H9 (cell line): ENCODE measurements around the gene CRYGN. TPM values are rescaled to one million over a fixed set of nuclear protein-coding genes. Genes with fewer than 3 reads are reported as not detected.
A peak's percentile ranks its signal among the peaks of the same experiment; 100 is the strongest.

Experiments
- DNase-seq: peaks from one replicate; pipeline ENCODE4 v3.0.0-alpha.2; 2017
- H2AFZ ChIP-seq: one replicate; pipeline ENCODE4 v1.6.1; 2013; ENCODE audit warnings: mild to moderate bottlenecking, low read length, control low read depth, moderate library complexity
- H2AK5ac ChIP-seq: 2 replicates; pipeline ENCODE4 v1.6.1; 2013; ENCODE audit warnings: low read length, control low read depth, mixed read lengths; ENCODE audit not compliant: insufficient read length
- H2BK120ac ChIP-seq: one replicate; pipeline ENCODE4 v1.6.1; 2013; ENCODE audit warnings: low read depth, mild to moderate bottlenecking, low read length, control low read depth, inconsistent platforms; ENCODE audit not compliant: poor library complexity, severe bottlenecking
- H2BK12ac ChIP-seq: 2 replicates; pipeline ENCODE4 v1.6.1; 2013; ENCODE audit warnings: low read length, control low read depth, mixed read lengths, low read depth; ENCODE audit not compliant: insufficient read length
- H2BK15ac ChIP-seq: 2 replicates; pipeline ENCODE4 v1.6.1; 2013; ENCODE audit warnings: low read depth, low read length, control low read depth
- H2BK20ac ChIP-seq: one replicate; pipeline ENCODE4 v1.6.1; 2013; ENCODE audit warnings: low read depth, mild to moderate bottlenecking, low read length, control low read depth, inconsistent platforms; ENCODE audit not compliant: poor library complexity, severe bottlenecking
- H2BK5ac ChIP-seq: 2 replicates; pipeline ENCODE4 v1.6.1; 2013; ENCODE audit warnings: low read length, control low read depth, mixed read lengths; ENCODE audit not compliant: insufficient read length
- H3K14ac ChIP-seq: 2 replicates; pipeline ENCODE4 v1.6.1; 2013; ENCODE audit warnings: low read length, control low read depth; ENCODE audit not compliant: insufficient read depth
- H3K18ac ChIP-seq: 2 replicates; pipeline ENCODE4 v1.6.1; 2013; ENCODE audit warnings: low read depth, mild to moderate bottlenecking, mixed read lengths, low read length, control low read depth; ENCODE audit not compliant: insufficient read length
- H3K23ac ChIP-seq: 2 replicates; pipeline ENCODE4 v1.6.1; 2013; ENCODE audit warnings: low read length, control low read depth, mixed read lengths, low read depth; ENCODE audit not compliant: insufficient read length
- H3K23me2 ChIP-seq: 2 replicates; pipeline ENCODE4 v1.6.1; 2013; ENCODE audit warnings: low read depth, mild to moderate bottlenecking, mixed read lengths, low read length, control low read depth; ENCODE audit not compliant: insufficient read length, poor library complexity, severe bottlenecking
- H3K27ac ChIP-seq: 2 replicates; pipeline ENCODE4 v1.5.1; 2013; ENCODE audit warnings: low read length, control low read depth, mixed read lengths, low read depth; ENCODE audit not compliant: insufficient read length
- H3K27me3 ChIP-seq: 2 replicates; pipeline ENCODE4 v1.6.1; 2013; ENCODE audit warnings: low read length, control low read depth, inconsistent platforms; ENCODE audit not compliant: insufficient read depth
- H3K4ac ChIP-seq: 2 replicates; pipeline ENCODE4 v1.6.1; 2013; ENCODE audit warnings: low read depth, mild to moderate bottlenecking, control low read depth, inconsistent platforms, low read length, moderate library complexity
- H3K4me1 ChIP-seq: 2 replicates; pipeline ENCODE4 v1.6.1; 2013; ENCODE audit warnings: low read length, control low read depth, inconsistent platforms; ENCODE audit not compliant: insufficient read depth
- H3K4me2 ChIP-seq: 2 replicates; pipeline ENCODE4 v1.6.1; 2013; ENCODE audit warnings: low read length, control low read depth, mixed read lengths; ENCODE audit not compliant: insufficient read length, insufficient read depth
- H3K56ac ChIP-seq: 2 replicates; pipeline ENCODE4 v1.6.1; 2013; ENCODE audit warnings: low read depth, mild to moderate bottlenecking, mixed read lengths, low read length, control low read depth; ENCODE audit not compliant: insufficient read length
- H3K79me1 ChIP-seq: 2 replicates; pipeline ENCODE4 v1.6.1; 2013; ENCODE audit warnings: low read depth, mild to moderate bottlenecking, moderate library complexity, low read length, control low read depth, inconsistent platforms; ENCODE audit not compliant: insufficient read depth, poor library complexity, severe bottlenecking
- H3K79me2 ChIP-seq: 2 replicates; pipeline ENCODE4 v1.6.1; 2013; ENCODE audit warnings: low read length, control low read depth, inconsistent platforms; ENCODE audit not compliant: insufficient read depth
- H3K9ac ChIP-seq: 2 replicates; pipeline ENCODE4 v1.6.1; 2013; ENCODE audit warnings: low read length, control low read depth, mixed read lengths; ENCODE audit not compliant: insufficient read length; ENCODE audit errors: extremely low read depth
- H3K9me3 ChIP-seq: one replicate; pipeline ENCODE4 v1.6.1; 2013; ENCODE audit warnings: low read depth, low read length, inconsistent platforms; ENCODE audit not compliant: control insufficient read depth
- H3T11ph ChIP-seq: one replicate; pipeline ENCODE4 v1.6.1; 2013; ENCODE audit warnings: mild to moderate bottlenecking, low read length, control low read depth, inconsistent platforms
- H4K20me1 ChIP-seq: one replicate; pipeline ENCODE4 v1.6.1; 2013; ENCODE audit not compliant: control insufficient read depth, insufficient read length, insufficient read depth
- H4K5ac ChIP-seq: 2 replicates; pipeline ENCODE4 v1.6.1; 2013; ENCODE audit warnings: low read depth, mild to moderate bottlenecking, mixed read lengths, low read length, control low read depth; ENCODE audit not compliant: insufficient read length
- H4K8ac ChIP-seq: replicated peaks from 2 replicates; pipeline ENCODE4 v1.6.1; 2013; ENCODE audit warnings: low read length, control low read depth, mixed read lengths, low read depth; ENCODE audit not compliant: insufficient read length
- H4K91ac ChIP-seq: 2 replicates; pipeline ENCODE4 v1.6.1; 2013; ENCODE audit warnings: low read depth, mild to moderate bottlenecking, moderate library complexity, mixed read lengths, low read length, control low read depth; ENCODE audit not compliant: insufficient read length
- H3K27ac Mint-ChIP-seq, 3 experiments: 2 replicates in 2 of 3; 3 replicates in 1 of 3; pipeline ENCODE4 v1.8.0; 2020 to 2021; ENCODE audit warnings: mixed read lengths in 3 of 3, mild to moderate bottlenecking in 1 of 3, moderate library complexity in 1 of 3
- H3K27me3 Mint-ChIP-seq: 2 replicates; pipeline ENCODE4 v1.8.0; 2021; ENCODE audit warnings: low read depth, mild to moderate bottlenecking, moderate library complexity, mixed read lengths
- H3K36me3 Mint-ChIP-seq, 3 experiments: 2 replicates in 2 of 3; 3 replicates in 1 of 3; pipeline ENCODE4 v1.8.0; 2020 to 2021; ENCODE audit warnings: low read depth in 3 of 3, mixed read lengths in 3 of 3; ENCODE audit not compliant: insufficient read depth in 1 of 3
- H3K4me1 Mint-ChIP-seq, 2 experiments: 2 replicates each; pipeline ENCODE4 v1.8.0; 2020; ENCODE audit warnings: mixed read lengths in 2 of 2
- H3K4me3 Mint-ChIP-seq, 2 experiments: 2 replicates in 1 of 2; 3 replicates in 1 of 2; pipeline ENCODE4 v1.8.0; 2020 to 2021; ENCODE audit warnings: mild to moderate bottlenecking in 2 of 2, mixed read lengths in 2 of 2, moderate library complexity in 1 of 2
- H3K9me3 Mint-ChIP-seq, 2 experiments: 2 replicates in 1 of 2; 3 replicates in 1 of 2; pipeline ENCODE4 v1.8.0; 2020; ENCODE audit warnings: mild to moderate bottlenecking in 2 of 2, mixed read lengths in 2 of 2, moderate library complexity in 1 of 2
- WGBS: extraction: QIAGEN DNeasy Blood & Tissue Kit; methylation state at CpG from one replicate; pipeline ENCODE4 v1.1.7; 2013; ENCODE audit warnings: missing lambda C conversion rate, low lambda C conversion rate, mixed read lengths; ENCODE audit not compliant: insufficient read length; ENCODE audit errors: extremely low coverage; 5-methylcytosine and 5-hydroxymethylcytosine counted together
- total RNA-seq: library from RNA; stranded (reverse); gene quantifications from 2 replicates; pipeline ENCODE4 v1.2.1, GENCODE V29; 2021
- TF ChIP-seq, protein P1 (sequence below): fragments of 200-600 bp; sonication (generic); conservative IDR thresholded peaks from 3 replicates; pipeline ENCODE4 v1.8.0; 2021; ENCODE audit warnings: antibody characterized with exemption, mild to moderate bottlenecking

CRYGN gene
- total RNA-seq, 1 experiment from 2014 or later: 1.8 TPM

DNA sequence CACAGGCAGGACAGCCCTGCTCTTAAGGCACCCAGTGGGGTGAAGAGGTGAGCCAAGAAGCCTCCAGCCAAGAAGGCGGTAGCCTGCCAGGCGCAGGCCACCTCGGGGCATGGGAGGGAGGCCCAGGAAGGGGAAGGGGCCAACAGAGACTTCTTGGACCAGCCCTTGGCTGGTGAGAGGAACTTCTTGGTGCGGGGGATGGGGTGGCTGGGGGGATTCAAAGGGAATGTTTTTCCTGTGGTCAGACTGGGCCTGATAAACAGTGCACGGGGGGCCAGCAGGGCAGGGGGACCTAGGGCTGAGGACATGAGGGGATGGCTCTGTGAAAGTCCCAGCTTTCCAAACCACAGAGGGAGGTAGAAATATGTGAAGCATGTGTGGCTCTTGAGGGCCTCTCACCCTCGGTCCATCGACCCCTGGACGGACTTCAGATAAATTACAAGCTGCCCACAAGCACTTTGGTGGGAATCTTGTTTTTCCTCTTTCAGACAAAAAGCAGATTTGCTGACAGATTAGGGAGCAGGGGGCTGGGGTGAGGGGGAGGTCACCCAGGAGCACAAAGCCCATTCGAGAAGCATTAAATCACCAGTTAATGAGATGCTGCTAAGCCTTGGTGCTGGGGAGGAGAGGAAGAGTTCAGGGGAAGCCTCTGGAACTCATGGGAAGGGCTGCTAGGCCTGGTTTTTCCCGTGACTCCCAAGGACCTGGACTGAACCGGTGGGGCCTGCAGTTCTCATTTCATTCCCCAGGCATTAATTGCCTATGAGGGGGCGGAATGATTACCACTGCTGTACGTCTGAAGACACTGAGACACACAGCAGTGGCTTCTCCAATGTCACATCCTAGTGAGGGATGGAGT, 11.3 kb downstream of the CRYGN start:
- Histone ChIP-seq H3K23me2 (no peaks in the 10 kb centered on the region), H2BK20ac (no peak overlapping the region), H3K4me1 (peaks cover 3% of the 10 kb centered on the region; the same call in 1 of the 2 replicates), H3K14ac (no peak overlapping the region), H4K5ac (no peak overlapping the region), H3K79me2 (no peaks in the 10 kb centered on the region), H4K91ac (no peak overlapping the region), H3K23ac (no peak overlapping the region), H4K8ac (no peak overlapping the region), H2BK12ac (no peak overlapping the region), H3K9ac (no peak overlapping the region), H3K79me1 (no peaks in the 10 kb centered on the region), H2AK5ac (no peak overlapping the region), H3K9me3 (no peaks in the 10 kb centered on the region), H2BK120ac (no peak overlapping the region), H2BK15ac (no peak overlapping the region), H3K18ac (no peak overlapping the region), H4K20me1 (no peaks in the 10 kb centered on the region), H3K4ac (no peak overlapping the region), H2BK5ac (no peak overlapping the region), H2AFZ (no peak overlapping the region), H3K56ac (no peak overlapping the region), H3K4me2 (no peak overlapping the region), H3K27me3 (no peaks in the 10 kb centered on the region), H3K27ac (no peak overlapping the region), H3T11ph (no peak overlapping the region)
- no peak for DNase-seq
- peak overlapping the region in 1 of 2 experiments; percentile 51; a peak in 1 of 5 replicates for H3K4me3 Mint-ChIP-seq
- no CpG with 5 or more reads among the region's 13 CpGs for WGBS
- peaks cover 10% of the 10 kb centered on the region for H3K27me3 Mint-ChIP-seq
- H3K36me3 Mint-ChIP-seq: no peaks in the 10 kb centered on the region; a peak in 1 of 7 replicates
- TF ChIP-seq, protein P1, sequence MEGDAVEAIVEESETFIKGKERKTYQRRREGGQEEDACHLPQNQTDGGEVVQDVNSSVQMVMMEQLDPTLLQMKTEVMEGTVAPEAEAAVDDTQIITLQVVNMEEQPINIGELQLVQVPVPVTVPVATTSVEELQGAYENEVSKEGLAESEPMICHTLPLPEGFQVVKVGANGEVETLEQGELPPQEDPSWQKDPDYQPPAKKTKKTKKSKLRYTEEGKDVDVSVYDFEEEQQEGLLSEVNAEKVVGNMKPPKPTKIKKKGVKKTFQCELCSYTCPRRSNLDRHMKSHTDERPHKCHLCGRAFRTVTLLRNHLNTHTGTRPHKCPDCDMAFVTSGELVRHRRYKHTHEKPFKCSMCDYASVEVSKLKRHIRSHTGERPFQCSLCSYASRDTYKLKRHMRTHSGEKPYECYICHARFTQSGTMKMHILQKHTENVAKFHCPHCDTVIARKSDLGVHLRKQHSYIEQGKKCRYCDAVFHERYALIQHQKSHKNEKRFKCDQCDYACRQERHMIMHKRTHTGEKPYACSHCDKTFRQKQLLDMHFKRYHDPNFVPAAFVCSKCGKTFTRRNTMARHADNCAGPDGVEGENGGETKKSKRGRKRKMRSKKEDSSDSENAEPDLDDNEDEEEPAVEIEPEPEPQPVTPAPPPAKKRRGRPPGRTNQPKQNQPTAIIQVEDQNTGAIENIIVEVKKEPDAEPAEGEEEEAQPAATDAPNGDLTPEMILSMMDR: no peak
- H3K9me3 Mint-ChIP-seq: no peaks in the 10 kb centered on the region
- H3K4me1 Mint-ChIP-seq: peaks cover 33 to 41% of the 10 kb centered on the region in 2 experiments
- peak overlapping the region in 2 of 3 experiments; percentile 55 to 82; a peak in 2 of 7 replicates for H3K27ac Mint-ChIP-seq
